DOHH2 (cell line): ENCODE results near the gene PRKCE.

Experiments
- H3F3A ChIP-seq: fragments of 200-600 bp; sonication (generic), shearing (Covaris generic); 2 replicates; pipeline ENCODE4 v1.6.0; 2016; ENCODE audit warnings: antibody characterized with exemption, mild to moderate bottlenecking; ENCODE audit not compliant: control insufficient read depth, insufficient read depth
- H3K27ac ChIP-seq: fragments of 200-600 bp; sonication (generic); 2 replicates; pipeline ENCODE4 v1.5.1; 2014; ENCODE audit warnings: low read depth, mild to moderate bottlenecking, low read length, moderate library complexity
- H3K27me3 ChIP-seq: fragments of 200-600 bp; sonication (generic); 2 replicates; pipeline ENCODE4 v1.6.1; 2014; ENCODE audit warnings: mild to moderate bottlenecking, low read length, mixed read lengths; ENCODE audit not compliant: control insufficient read depth
- H3K36me3 ChIP-seq: fragments of 200-600 bp; sonication (generic); 2 replicates; pipeline ENCODE4 v1.6.1; 2014; ENCODE audit warnings: mild to moderate bottlenecking, low read length, moderate library complexity, mixed read lengths; ENCODE audit not compliant: control insufficient read depth
- H3K4me1 ChIP-seq: fragments of 200-600 bp; sonication (generic); 2 replicates; pipeline ENCODE4 v1.6.1; 2014; ENCODE audit warnings: mild to moderate bottlenecking, low read length, mixed read lengths; ENCODE audit not compliant: control insufficient read depth
- H3K4me2 ChIP-seq: fragments of 200-600 bp; sonication (generic); 2 replicates; pipeline ENCODE4 v1.6.0; 2014; ENCODE audit warnings: mild to moderate bottlenecking, low read length, moderate library complexity
- H3K4me3 ChIP-seq: fragments of 200-600 bp; sonication (generic); 2 replicates; pipeline ENCODE4 v1.5.1; 2014; ENCODE audit warnings: mild to moderate bottlenecking, low read length, mixed read lengths
- H3K79me2 ChIP-seq: fragments of 200-600 bp; sonication (generic); 2 replicates; pipeline ENCODE4 v1.6.1; 2014; ENCODE audit warnings: mild to moderate bottlenecking, low read length, mixed read lengths; ENCODE audit not compliant: control insufficient read depth
- H3K9me2 ChIP-seq: fragments of 200-600 bp; sonication (generic); replicated peaks from 2 replicates; pipeline ENCODE4 v1.6.1; 2014; ENCODE audit warnings: mild to moderate bottlenecking, low read length, mixed read lengths; ENCODE audit not compliant: control insufficient read depth
- H3K9me3 ChIP-seq: fragments of 200-600 bp; sonication (generic); 2 replicates; pipeline ENCODE4 v1.6.1; 2014; ENCODE audit warnings: antibody characterized with exemption, low read length, mixed read lengths; ENCODE audit not compliant: control insufficient read depth, insufficient read depth
- H4K20me1 ChIP-seq: fragments of 200-600 bp; sonication (generic); 2 replicates; pipeline ENCODE4 v1.6.0; 2014; ENCODE audit warnings: low read depth, mild to moderate bottlenecking, antibody characterized with exemption, low read length, moderate library complexity; ENCODE audit not compliant: control insufficient read depth, insufficient read depth
- CTCF ChIP-seq: fragments of 200-600 bp; sonication (generic); IDR thresholded peaks from one replicate; pipeline ENCODE4 v1.5.1; 2014; ENCODE audit warnings: antibody characterized with exemption, mild to moderate bottlenecking, low read depth, low read length; ENCODE audit not compliant: poor library complexity, severe bottlenecking
- EZH2phosphoT487 ChIP-seq: fragments of 200-600 bp; sonication (generic); IDR thresholded peaks from 2 replicates; pipeline ENCODE4 v1.6.1; 2017; ENCODE audit warnings: borderline replicate concordance, mild to moderate bottlenecking, antibody characterized with exemption, low read length, moderate library complexity, mixed read lengths

The PRKCE gene

GRCh38 chr2:45728458-45728942, 77.0 kb downstream of the PRKCE start:
- Histone ChIP-seq H3K4me3 (peak overlapping the region; percentile 53), H3K27me3 (no peaks in the 10 kb centered on the region)
- TF ChIP-seq CTCF: no peak
- no peak for TF ChIP-seq EZH2phosphoT487

GRCh38 chr2:45729753-45730512, 78.5 kb downstream of the PRKCE start:
- H3K27ac ChIP-seq: peak overlapping the region; percentile 92
- no peaks in the 10 kb centered on the region for H4K20me1 ChIP-seq
- no peak for TF ChIP-seq EZH2phosphoT487
- peak; percentile 56 for TF ChIP-seq CTCF
- H3K4me2 ChIP-seq: peak overlapping the region; percentile 66
- no peaks in the 10 kb centered on the region for H3K9me2 ChIP-seq
- peak overlapping the region; percentile 53 for H3K4me3 ChIP-seq
- peaks cover 3% of the 10 kb centered on the region for H3F3A ChIP-seq
- peaks cover 69% of the 10 kb centered on the region for H3K4me1 ChIP-seq
- H3K27me3 ChIP-seq: no peaks in the 10 kb centered on the region
- H3K9me3 ChIP-seq: no peaks in the 10 kb centered on the region
- H3K36me3 ChIP-seq: no peaks in the 10 kb centered on the region
- H3K79me2 ChIP-seq: 0 out of 2 replicates have a peak, but pooled peaks cover 3% of the 10 kb centered on the region

More at GRCh38 chr2:45728458-45728942, 77.0 kb downstream of the PRKCE start:
- no peaks in the 10 kb centered on the region for H3K9me3 ChIP-seq
- H3K4me1 ChIP-seq: peaks cover 83% of the 10 kb centered on the region
- peak overlapping the region; percentile 92 for H3K27ac ChIP-seq
- H3K36me3 ChIP-seq: no peaks in the 10 kb centered on the region
- peak overlapping the region; percentile 66 for H3K4me2 ChIP-seq
- H3K9me2 ChIP-seq: no peaks in the 10 kb centered on the region
- H4K20me1 ChIP-seq: no peaks in the 10 kb centered on the region
- 0 out of 2 replicates have a peak, but pooled peaks cover 3% of the 10 kb centered on the region for H3K79me2 ChIP-seq
- peaks cover 3% of the 10 kb centered on the region for H3F3A ChIP-seq

- 0 out of 2 replicates have a peak, but pooled peaks cover 3% of the 10 kb centered on the region for H3K79me2 ChIP-seq
These were observed 79.7 kb downstream of the PRKCE start for GRCh38 chr2:45731141-45731540.

More at GRCh38 chr2:45731141-45731540, 79.7 kb downstream of the PRKCE start:
- Histone ChIP-seq H3K4me1 (peaks cover 57% of the 10 kb centered on the region), H3K27me3 (no peaks in the 10 kb centered on the region), H3K4me2 (0 out of 2 replicates have a peak overlapping the region, but pooled peaks have one; percentile 66), H3K9me3 (no peaks in the 10 kb centered on the region), H4K20me1 (no peaks in the 10 kb centered on the region), H3K27ac (no peak overlapping the region), H3K36me3 (no peaks in the 10 kb centered on the region), H3F3A (peaks cover 3% of the 10 kb centered on the region), H3K4me3 (no peak overlapping the region; the same call in 1 of the 2 replicates), H3K9me2 (no peaks in the 10 kb centered on the region)
- TF ChIP-seq EZH2phosphoT487: no peak
- TF ChIP-seq CTCF: no peak
